Measurements from ENCODE around the gene ABLIM2.

- TF ChIP-seq CTCF (IDR thresholded peaks at IDR 0.05) (no peak), POLR2A (IDR thresholded peaks at IDR 0.05) (no peak)
These were observed 58.6 kb downstream of the ABLIM2 start for GRCh38 chr4:8099981-8100464.

All from body of pancreas (tissue), 4 donors.